ENCODE data around the gene RBBP8NL.

The RBBP8NL gene

GRCh38 chr20:62436692-62437091 lies 9.4 kb upstream of the RBBP8NL start:
- no peak for TF ChIP-seq CTCF (IDR thresholded peaks at IDR 0.05; ENCODE audit: borderline replicate concordance, control extremely low read depth, extremely low read depth, insufficient read depth, missing control alignments)
- no peak for DNase-seq (ENCODE audit: low spot score)
- in situ Hi-C loops (cut with MboI; ENCODE audit: low sequenced_read_pairs, unreplicated experiment) = no loop called here

GRCh38 chr20:62433658-62434497 lies 6.5 kb upstream of the RBBP8NL start:
- in situ Hi-C loops (cut with MboI; ENCODE audit: low sequenced_read_pairs, unreplicated experiment) = no loop called here
- no peak for DNase-seq (ENCODE audit: low spot score)
- TF ChIP-seq CTCF (IDR thresholded peaks at IDR 0.05; ENCODE audit: borderline replicate concordance, control extremely low read depth, extremely low read depth, insufficient read depth, missing control alignments) = no peak

GRCh38 chr20:62430866-62431447 lies 3.6 kb upstream of the RBBP8NL start:
- in situ Hi-C loops (cut with MboI; ENCODE audit: low sequenced_read_pairs, unreplicated experiment) = no loop called here
- no peak for TF ChIP-seq CTCF (IDR thresholded peaks at IDR 0.05; ENCODE audit: borderline replicate concordance, control extremely low read depth, extremely low read depth, insufficient read depth, missing control alignments)
- DNase-seq (ENCODE audit: low spot score) = no peak

DNA sequence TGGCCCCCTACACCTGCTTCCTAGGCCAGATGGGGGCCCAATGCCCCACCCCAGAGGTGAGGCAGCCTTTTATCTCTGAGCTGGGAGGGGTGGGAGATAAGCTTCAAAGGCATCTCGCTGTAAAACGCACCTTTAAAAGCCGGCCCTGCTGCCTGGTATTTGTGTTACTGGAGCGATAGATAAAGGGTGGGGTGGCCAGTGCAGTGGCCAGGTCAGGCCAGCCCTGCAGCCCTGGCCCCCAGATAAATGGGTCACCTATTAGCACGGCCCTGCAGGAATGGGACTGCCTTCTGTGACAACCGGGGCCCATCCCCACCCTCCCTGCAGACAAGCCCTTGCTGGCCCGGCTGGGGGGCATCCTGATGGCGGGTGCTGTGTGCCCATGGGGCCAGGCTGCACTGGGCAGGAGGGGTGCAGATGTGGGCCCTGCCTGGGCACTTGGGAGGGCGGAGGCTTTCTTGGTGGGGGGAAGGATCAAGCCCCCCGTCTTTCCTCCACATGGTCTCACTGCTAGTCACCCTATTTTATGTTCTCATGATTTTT lies 3.0 kb upstream of the RBBP8NL start:
- DNase-seq (ENCODE audit: low spot score) = no peak
- in situ Hi-C loops (cut with MboI; ENCODE audit: low sequenced_read_pairs, unreplicated experiment) = no loop called here
- no peak for TF ChIP-seq CTCF (IDR thresholded peaks at IDR 0.05; ENCODE audit: borderline replicate concordance, control extremely low read depth, extremely low read depth, insufficient read depth, missing control alignments)

DNA sequence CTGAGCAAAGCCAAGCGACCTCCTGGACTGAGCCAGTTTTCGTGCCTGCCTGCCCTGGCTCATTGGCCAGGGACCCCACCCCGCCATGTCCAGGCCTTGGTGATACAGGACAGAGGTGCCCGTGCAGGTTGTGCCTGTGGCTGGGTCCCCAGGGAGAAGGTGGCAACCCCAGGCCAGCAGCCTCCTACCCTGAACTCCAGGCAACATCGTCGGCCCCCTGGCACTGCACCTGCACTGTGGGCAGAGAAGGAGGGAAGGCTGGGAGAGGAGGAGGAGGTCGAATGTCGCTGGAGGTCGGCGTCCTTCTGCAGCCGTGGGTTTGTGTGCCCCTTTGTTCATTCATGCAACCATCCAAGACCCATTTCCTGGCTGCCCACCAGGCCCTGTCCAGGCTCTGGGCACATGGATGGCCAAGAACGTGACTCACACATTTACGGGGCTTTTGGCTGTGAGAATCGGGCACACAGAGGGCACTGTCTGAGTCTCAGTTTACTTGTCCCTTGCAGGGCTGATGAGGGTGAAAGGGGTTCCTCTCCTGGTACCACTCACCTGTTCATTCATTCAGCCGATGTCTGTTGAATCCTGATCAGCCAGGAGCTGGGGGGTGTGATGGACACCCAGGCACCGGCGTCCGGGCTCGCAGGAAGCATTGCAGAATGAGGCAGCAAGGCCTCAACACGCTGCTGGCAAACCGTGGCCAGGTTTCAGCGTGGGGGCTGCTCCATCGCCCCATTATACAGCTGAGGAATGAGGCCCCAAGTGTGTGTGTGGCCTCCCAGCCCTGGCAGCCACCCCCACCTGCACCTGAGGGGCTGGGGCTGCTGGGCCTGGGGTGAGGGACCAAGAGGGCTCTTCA lies 2.3 kb upstream of the RBBP8NL start:
- no peak for TF ChIP-seq CTCF (IDR thresholded peaks at IDR 0.05; ENCODE audit: borderline replicate concordance, control extremely low read depth, extremely low read depth, insufficient read depth, missing control alignments)
- in situ Hi-C loops (cut with MboI; ENCODE audit: low sequenced_read_pairs, unreplicated experiment) = no loop called here
- DNase-seq (ENCODE audit: low spot score) = no peak
